H1 (cell line): ENCODE data around the gene CROCC. TPM values are rescaled to one million over a fixed set of nuclear protein-coding genes. Genes with fewer than 3 reads are reported as not detected.
"Not testable (repeated sequence)": the region's sequence is repeated elsewhere in the genome, so short reads cannot be mapped to it uniquely, and the experiment has no call there.

ENCODE experiments used
- CTCF ChIA-PET: fragments of 300-600 bp; sonication (Branson Sonifier 250); formaldehyde crosslinking; loops from one replicate; lab custom pipeline; 2021; ENCODE audit not compliant: partially characterized antibody; lab: Charles Lee
- POLR2A ChIA-PET: fragments of 300-600 bp; sonication (Branson Sonifier 250); formaldehyde crosslinking; loops from one replicate; lab custom pipeline; 2021; ENCODE audit warnings: inconsistent platforms; ENCODE audit not compliant: partially characterized antibody; lab: Charles Lee
- DNase-seq, 2 experiments: peaks; one replicate each; pipeline versions ENCODE4 v3.0.0 to v3.0.0-alpha.2; 2010 to 2022; ENCODE audit warnings: low spot score in 2 of 2, low read depth in 1 of 2, mixed read lengths in 1 of 2
- FAIRE-seq: peaks from 2 replicates; lab custom pipeline; 2011; peaks lifted over from hg19 to GRCh38; lab: Jason Lieb, UNC
- H2AFZ ChIP-seq: 2 replicates; pipeline ENCODE4 v1.8.1; 2012; ENCODE audit warnings: low read length, inconsistent platforms
- H2AK5ac ChIP-seq: 2 replicates; pipeline ENCODE4 v1.6.1; 2013; ENCODE audit warnings: low read depth, low read length
- H2BK120ac ChIP-seq: replicated peaks from 2 replicates; pipeline ENCODE3; 2013; ENCODE audit warnings: low read depth, low read length, inconsistent platforms
- H2BK12ac ChIP-seq: 2 replicates; pipeline ENCODE4 v1.6.1; 2013; ENCODE audit warnings: low read depth, low read length
- H2BK15ac ChIP-seq: 2 replicates; pipeline ENCODE4 v1.6.1; 2013; ENCODE audit warnings: low read length
- H2BK20ac ChIP-seq: 2 replicates; pipeline ENCODE4 v1.6.1; 2013; ENCODE audit warnings: low read length
- H2BK5ac ChIP-seq: 2 replicates; pipeline ENCODE4 v1.6.1; 2013; ENCODE audit warnings: low read depth, low read length
- H3K14ac ChIP-seq: 2 replicates; pipeline ENCODE4 v1.6.1; 2013; ENCODE audit warnings: inconsistent platforms; ENCODE audit not compliant: insufficient read length
- H3K18ac ChIP-seq: 2 replicates; pipeline ENCODE4 v1.6.1; 2013; ENCODE audit warnings: low read length; ENCODE audit errors: extremely low read depth
- H3K23ac ChIP-seq: 2 replicates; pipeline ENCODE4 v1.6.1; 2013; ENCODE audit warnings: inconsistent platforms; ENCODE audit not compliant: insufficient read length
- H3K23me2 ChIP-seq: 2 replicates; pipeline ENCODE4 v1.6.1; 2013; ENCODE audit warnings: low read depth, low read length
- H3K27ac ChIP-seq: 2 replicates; pipeline ENCODE4 v1.6.1; 2011; ENCODE audit warnings: low read depth, low read length, inconsistent platforms
- H3K27me3 ChIP-seq, 4 experiments: replicated peaks in 1 of 4; 1 replicate in 1 of 4; 2 replicates in 3 of 4; pipeline versions ENCODE4 v1.6.1 to v1.8.1; 2011 to 2013; ENCODE audit warnings: low read length in 3 of 4, mild to moderate bottlenecking in 3 of 4, inconsistent platforms in 2 of 4, mixed read lengths in 2 of 4, moderate library complexity in 1 of 4; ENCODE audit not compliant: control insufficient read depth in 3 of 4, insufficient read depth in 3 of 4; ENCODE audit errors: extremely low read depth in 1 of 4
- H3K36me3 ChIP-seq, 4 experiments: 2 replicates each; pipeline versions ENCODE4 v1.6.1 to v1.8.1; 2011 to 2013; ENCODE audit warnings: mild to moderate bottlenecking in 4 of 4, low read length in 3 of 4, moderate library complexity in 2 of 4, control low read depth in 1 of 4, inconsistent platforms in 1 of 4; ENCODE audit not compliant: insufficient read depth in 4 of 4, control insufficient read depth in 2 of 4
- H3K4ac ChIP-seq: replicated peaks from 2 replicates; pipeline ENCODE3; 2013; ENCODE audit warnings: low read length, low read depth, mixed read lengths, inconsistent platforms; ENCODE audit not compliant: insufficient read length
- H3K4me1 ChIP-seq, 4 experiments: replicated peaks in 1 of 4; 1 replicate in 1 of 4; 2 replicates in 3 of 4; pipeline versions ENCODE4 v1.6.1 to v1.8.1; 2011 to 2013; ENCODE audit warnings: low read length in 3 of 4, inconsistent platforms in 2 of 4, mixed read lengths in 1 of 4; ENCODE audit not compliant: insufficient read depth in 4 of 4, control insufficient read depth in 3 of 4
- H3K4me2 ChIP-seq, 2 experiments: 2 replicates each; pipeline versions ENCODE4 v1.6.1 to v1.8.1; 2011 to 2013; ENCODE audit warnings: low read depth in 2 of 2, low read length in 2 of 2, control low read depth in 1 of 2, inconsistent platforms in 1 of 2, mild to moderate bottlenecking in 1 of 2; ENCODE audit not compliant: insufficient read depth in 1 of 2
- H3K4me3 ChIP-seq, 4 experiments: fragments of 200-600, 300-600 bp in 1 of 4; sonication (generic), shearing (Covaris generic), sonication (Bioruptor Twin) in 1 of 4; 2 replicates each; pipeline versions ENCODE4 v1.5.1 to v1.8.1; 2011 to 2016; ENCODE audit warnings: low read length in 4 of 4, low read depth in 3 of 4, control low read depth in 2 of 4, inconsistent platforms in 2 of 4, mild to moderate bottlenecking in 2 of 4, mixed read lengths in 1 of 4, moderate library complexity in 1 of 4; ENCODE audit not compliant: insufficient read depth in 2 of 4; ENCODE audit errors: extremely low read depth in 1 of 4
- H3K56ac ChIP-seq: replicated peaks from 2 replicates; pipeline ENCODE3; 2013; ENCODE audit warnings: low read depth, mild to moderate bottlenecking, mixed read lengths, low read length, inconsistent platforms; ENCODE audit not compliant: insufficient read length
- H3K79me1 ChIP-seq: 2 replicates; pipeline ENCODE4 v1.6.1; 2013; ENCODE audit warnings: low read depth, low read length, control low read depth
- H3K79me2 ChIP-seq, 2 experiments: 2 replicates each; pipeline versions ENCODE4 v1.6.1 to v1.8.1; 2012 to 2013; ENCODE audit warnings: low read length in 2 of 2, mild to moderate bottlenecking in 2 of 2, inconsistent platforms in 1 of 2; ENCODE audit not compliant: insufficient read depth in 2 of 2, control insufficient read depth in 1 of 2
- H3K9ac ChIP-seq, 4 experiments: replicated peaks in 1 of 4; 1 replicate in 1 of 4; 2 replicates in 3 of 4; pipeline versions ENCODE4 v1.6.1 to v1.8.1; 2011 to 2013; ENCODE audit warnings: low read depth in 3 of 4, low read length in 3 of 4, control low read depth in 2 of 4, mild to moderate bottlenecking in 2 of 4, moderate library complexity in 2 of 4, inconsistent platforms in 1 of 4; ENCODE audit errors: extremely low read depth in 1 of 4
- H3K9me3 ChIP-seq, 2 experiments: 2 replicates each; pipeline versions ENCODE4 v1.6.1 to v1.8.1; 2012 to 2013; ENCODE audit warnings: mild to moderate bottlenecking in 2 of 2, moderate library complexity in 2 of 2, control low read depth in 1 of 2, inconsistent platforms in 1 of 2, low read depth in 1 of 2, low read length in 1 of 2, mixed read lengths in 1 of 2; ENCODE audit not compliant: insufficient read depth in 2 of 2
- H4K20me1 ChIP-seq, 2 experiments: replicated peaks in 1 of 2; 2 replicates each; pipeline versions ENCODE3 to v1.8.1; 2011 to 2013; ENCODE audit warnings: inconsistent platforms in 2 of 2, low read length in 2 of 2, mild to moderate bottlenecking in 1 of 2; ENCODE audit not compliant: insufficient read depth in 2 of 2, control insufficient read depth in 1 of 2
- H4K5ac ChIP-seq: 2 replicates; pipeline ENCODE4 v1.6.1; 2013; ENCODE audit warnings: low read length, low read depth, mixed read lengths, inconsistent platforms; ENCODE audit not compliant: insufficient read length
- H4K8ac ChIP-seq: 2 replicates; pipeline ENCODE4 v1.8.0; 2013; ENCODE audit warnings: mild to moderate bottlenecking, moderate library complexity, low read length, inconsistent platforms; ENCODE audit not compliant: insufficient read depth; ENCODE audit errors: extremely low read depth
- H4K91ac ChIP-seq: replicated peaks from 2 replicates; pipeline ENCODE3; 2013; ENCODE audit warnings: low read length, mixed read lengths, inconsistent platforms; ENCODE audit not compliant: insufficient read length
- WGBS, 2 experiments: shearing (Covaris generic) in 1 of 2; methylation state at CpG; one replicate each; pipeline versions ENCODE4 v1.1.6 to v1.1.7; 2013 to 2015; ENCODE audit warnings: low lambda C conversion rate in 2 of 2, mixed read lengths in 2 of 2, inconsistent platforms in 1 of 2, low coverage in 1 of 2, missing lambda C conversion rate in 1 of 2; ENCODE audit not compliant: insufficient replicate concordance in 2 of 2, insufficient coverage in 1 of 2, insufficient read length in 1 of 2; ENCODE audit errors: extremely low coverage in 1 of 2, missing lambda C conversion rate in 1 of 2; 5-methylcytosine and 5-hydroxymethylcytosine counted together
- polyA plus RNA-seq, 7 experiments: library from polyadenylated mRNA; depleted of rRNA in 3 of 7; stranded (reverse) in 5 of 7; unstranded in 2 of 7; fragments of >200 nt in 5 of 7; fragments of 200-250 nt in 2 of 7; gene quantifications; 1 replicate in 5 of 7; 2 replicates in 1 of 7; 4 replicates in 1 of 7; pipeline versions ENCODE4 v1.2.1 to v1.2.3, GENCODE V29; 2011 to 2013; ENCODE audit warnings: missing spikeins in 2 of 7, mixed read lengths in 2 of 7
- total RNA-seq: library from RNA; stranded (reverse); fragmentation: NEBNext Ultra II Directional; extraction: Animal tissue kit (Norgen Biotek cat#: 25700); gene quantifications from 2 replicates; pipeline ENCODE4 v1.2.1, GENCODE V29; 2021

CROCC gene
- total and polyA plus RNA-seq, 2 of the 8 experiments (the other 6 are each of a cell fraction or from before 2014, with no cell fraction given), result 12.1 to 39.5 TPM

GRCh38 chr1:16964169-16964568, 42.4 kb downstream of the CROCC start:
- not testable (repeated sequence) for H4K20me1 ChIP-seq, H3K4me1 ChIP-seq, H2BK12ac ChIP-seq, H3K14ac ChIP-seq, H3K18ac ChIP-seq, H3K27me3 ChIP-seq, H3K79me2 ChIP-seq, H3K9ac ChIP-seq, H3K79me1 ChIP-seq, H3K23ac ChIP-seq, H3K4ac ChIP-seq, H2AK5ac ChIP-seq, DNase-seq, H3K56ac ChIP-seq, H2BK5ac ChIP-seq, H3K4me3 ChIP-seq, H3K23me2 ChIP-seq, H3K9me3 ChIP-seq, H4K91ac ChIP-seq, H2BK120ac ChIP-seq, H3K4me2 ChIP-seq, H2BK15ac ChIP-seq, H4K8ac ChIP-seq, H2BK20ac ChIP-seq, FAIRE-seq, H4K5ac ChIP-seq, H3K27ac ChIP-seq, H2AFZ ChIP-seq
- ChIA-PET POLR2A (interaction anchor here (1.1 to 9.5 kb wide), 5 partner anchors 11 to 44 kb away, joined by 3 to 92 read pairs (median 4); partner anchors contain the start of gene MFAP2), CTCF (interaction anchor here (0.8 to 14.3 kb wide), 12 partner anchors 12 to 285 kb away, joined by 3 to 267 read pairs (median 4); partner anchors contain the start of genes MFAP2 and PADI3)
- 94% methylated on average over 3 of the region's 4 CpGs; no CpG with 5 or more reads in 1 of the 2 experiments for WGBS, 2 experiments
- H3K36me3 ChIP-seq, result peaks cover 3 to 21% (median 13%) of the 10 kb centered on the region in 4 experiments; a peak in 6 of 8 replicates
